ENCODE measurements around the gene DCAF6.

GRCh38 chr1:168091720-168092550, 155.5 kb downstream of the DCAF6 start:
- TF ChIP-seq CTCF (conservative IDR thresholded peaks at IDR 0.05; ENCODE audit: low read length) (no peak), EZH2phosphoT487 (IDR thresholded peaks at IDR 0.05; ENCODE audit: borderline replicate concordance, low read depth, low read length) (no peak)
